Esophagus (tissue), 2 donors: ENCODE results near the gene CD93. TPM values are rescaled to one million over a fixed set of nuclear protein-coding genes. Genes with fewer than 3 reads are reported as not detected.
A peak's percentile ranks its signal among the peaks of the same experiment; 100 is the strongest.

Source experiments
- H3K27ac ChIP-seq, 2 donors: one replicate each; pipeline ENCODE4 v1.5.1; 2013; ENCODE audit warnings: low read depth in 2 of 2, mild to moderate bottlenecking in 2 of 2, inconsistent platforms in 1 of 2, low read length in 1 of 2, moderate library complexity in 1 of 2
- H3K27me3 ChIP-seq, 2 donors: one replicate each; pipeline ENCODE4 v1.6.1; 2013; ENCODE audit warnings: low read length in 2 of 2, control low read depth in 1 of 2, mild to moderate bottlenecking in 1 of 2; ENCODE audit not compliant: insufficient read depth in 2 of 2, control insufficient read depth in 1 of 2
- H3K36me3 ChIP-seq, 2 donors: one replicate each; pipeline ENCODE4 v1.6.1; 2013; ENCODE audit warnings: low read length in 1 of 2; ENCODE audit not compliant: control insufficient read depth in 2 of 2, insufficient read depth in 2 of 2
- H3K4me1 ChIP-seq, 2 donors: one replicate each; pipeline ENCODE4 v1.6.1; 2013; ENCODE audit warnings: low read length in 1 of 2; ENCODE audit not compliant: control insufficient read depth in 2 of 2, insufficient read depth in 2 of 2
- H3K4me3 ChIP-seq, 2 donors: one replicate each; pipeline ENCODE4 v1.5.1; 2013; ENCODE audit warnings: low read length in 2 of 2, mild to moderate bottlenecking in 2 of 2, low read depth in 1 of 2, moderate library complexity in 1 of 2
- H3K9me3 ChIP-seq, 2 donors: one replicate each; pipeline ENCODE4 v1.6.1; 2013; ENCODE audit warnings: mild to moderate bottlenecking in 2 of 2, low read depth in 1 of 2, low read length in 1 of 2, moderate library complexity in 1 of 2; ENCODE audit not compliant: control insufficient read depth in 2 of 2, insufficient read depth in 1 of 2
- WGBS, 2 donors: extraction: QIAGEN DNeasy Blood & Tissue Kit; methylation state at CpG; one replicate each; pipeline ENCODE4 v1.1.7; 2013; 5-methylcytosine and 5-hydroxymethylcytosine counted together
- polyA plus RNA-seq, 2 donors: library from polyadenylated mRNA; stranded (reverse); fragments of 200-250 nt; gene quantifications; one replicate each; pipeline ENCODE4 v1.2.3, GENCODE V29; 2013
- donor health status: healthy with polysubstance abuse.
- donor health status: Bipolar disorder and iron deficiency.

Gene CD93
- polyA plus RNA-seq, 2 donors = 1.8 to 2.8 TPM

GRCh38 chr20:23047738-23048214 is 38.3 kb downstream of the CD93 start:
- H3K9me3 ChIP-seq = no peaks in the 10 kb centered on the region
- peak overlapping the region; percentile 80 to 95 for H3K27ac ChIP-seq
- peak overlapping the region; percentile 62 to 67 for H3K4me3 ChIP-seq
- no peaks in the 10 kb centered on the region for H3K36me3 ChIP-seq
- no peaks in the 10 kb centered on the region for H3K27me3 ChIP-seq
- WGBS, 2 donors = 21 to 23% methylated on average over 46 to 47 of the region's 47 CpGs
- peaks cover 5 to 19% of the 10 kb centered on the region in 2 donors for H3K4me1 ChIP-seq

GRCh38 chr20:23047001-23047737 is 39.0 kb downstream of the CD93 start:
- H3K4me1 ChIP-seq = peaks cover 5 to 19% of the 10 kb centered on the region in 2 donors
- H3K4me3 ChIP-seq = peak overlapping the region; percentile 62 to 67
- H3K27ac ChIP-seq = peak overlapping the region; percentile 80 to 95

GRCh38 chr20:23046431-23046830 is 39.7 kb downstream of the CD93 start:
- Histone ChIP-seq H3K4me3 (peak overlapping the region; percentile 18 to 62), H3K36me3 (no peaks in the 10 kb centered on the region), H3K9me3 (no peaks in the 10 kb centered on the region), H3K27ac (peak overlapping the region in 1 of 2 donors; percentile 9), H3K4me1 (peaks cover 5 to 19% of the 10 kb centered on the region in 2 donors), H3K27me3 (no peaks in the 10 kb centered on the region)

More at GRCh38 chr20:23047001-23047737, 39.0 kb downstream of the CD93 start:
- no peaks in the 10 kb centered on the region for H3K27me3 ChIP-seq
- 55 to 57% methylated on average over 13 of the region's 13 CpGs for WGBS, 2 donors
- H3K36me3 ChIP-seq = no peaks in the 10 kb centered on the region
- no peaks in the 10 kb centered on the region for H3K9me3 ChIP-seq

GRCh38 chr20:23043376-23043775 is 42.7 kb downstream of the CD93 start:
- Histone ChIP-seq H3K27me3 (no peaks in the 10 kb centered on the region), H3K4me1 (peaks cover 5 to 16% of the 10 kb centered on the region in 2 donors), H3K27ac (no peak overlapping the region), H3K36me3 (no peaks in the 10 kb centered on the region), H3K4me3 (no peak overlapping the region), H3K9me3 (no peaks in the 10 kb centered on the region)
- WGBS, 2 donors = 52 to 76% methylated on average over 6 of the region's 6 CpGs

GRCh38 chr20:23042270-23042669 is 43.9 kb downstream of the CD93 start:
- 54 to 60% methylated on average over 3 of the region's 3 CpGs for WGBS, 2 donors
- no peak overlapping the region for H3K4me3 ChIP-seq
- H3K9me3 ChIP-seq = no peaks in the 10 kb centered on the region
- H3K36me3 ChIP-seq = no peaks in the 10 kb centered on the region
- no peak overlapping the region for H3K27ac ChIP-seq
- H3K27me3 ChIP-seq = no peaks in the 10 kb centered on the region
- H3K4me1 ChIP-seq = peaks cover 2 to 8% of the 10 kb centered on the region in 2 donors

GRCh38 chr20:23039885-23040508 is 46.1 kb downstream of the CD93 start:
- peaks cover 2 to 8% of the 10 kb centered on the region in 2 donors for H3K4me1 ChIP-seq
- peaks cover 0 to 4% of the 10 kb centered on the region in 2 donors for H3K27me3 ChIP-seq
- peaks cover 0 to 4% of the 10 kb centered on the region in 2 donors for H3K9me3 ChIP-seq
- WGBS, 2 donors = 65 to 71% methylated on average over 3 of the region's 3 CpGs
- H3K27ac ChIP-seq = no peak overlapping the region
- H3K4me3 ChIP-seq = no peak overlapping the region
- no peaks in the 10 kb centered on the region for H3K36me3 ChIP-seq

- peaks cover 0 to 4% of the 10 kb centered on the region in 2 donors for H3K9me3 ChIP-seq
- no peak overlapping the region for H3K27ac ChIP-seq
- no peaks in the 10 kb centered on the region for H3K36me3 ChIP-seq
- no peak overlapping the region for H3K4me3 ChIP-seq
- peaks cover under 1 to 4% of the 10 kb centered on the region in 2 donors for H3K27me3 ChIP-seq
- 84% methylated on average over 5 of the region's 5 CpGs for WGBS, 2 donors
- H3K4me1 ChIP-seq = peaks cover 2 to 8% of the 10 kb centered on the region in 2 donors
Measured at GRCh38 chr20:23039136-23039875, 46.8 kb downstream of the CD93 start.

- WGBS, 2 donors = 30 to 32% methylated on average over 2 to 3 of the region's 3 CpGs
- H3K4me1 ChIP-seq = peaks cover 0 to 8% of the 10 kb centered on the region in 2 donors
- no peak overlapping the region for H3K4me3 ChIP-seq
- no peaks in the 10 kb centered on the region for H3K36me3 ChIP-seq
- peaks cover 0 to 4% of the 10 kb centered on the region in 2 donors for H3K9me3 ChIP-seq
- no peak overlapping the region for H3K27ac ChIP-seq
- peaks cover 3 to 4% of the 10 kb centered on the region in 2 donors for H3K27me3 ChIP-seq
Measured at GRCh38 chr20:23037017-23037481, 49.1 kb downstream of the CD93 start.

GRCh38 chr20:23036371-23036770 is 49.8 kb downstream of the CD93 start:
- WGBS, 2 donors = 96 to 97% methylated on average over 11 of the region's 11 CpGs
- Histone ChIP-seq H3K4me1 (peaks cover 0 to 8% of the 10 kb centered on the region in 2 donors), H3K27me3 (peaks cover 3 to 4% of the 10 kb centered on the region in 2 donors), H3K4me3 (no peak overlapping the region), H3K36me3 (no peaks in the 10 kb centered on the region), H3K9me3 (peaks cover 0 to 4% of the 10 kb centered on the region in 2 donors), H3K27ac (no peak overlapping the region)
